ENCODE results near the gene FBXO8. TPM values are rescaled to one million over a fixed set of nuclear protein-coding genes. Genes with fewer than 3 reads are reported as not detected.
"Not testable (repeated sequence)": the region's sequence is repeated elsewhere in the genome, so short reads cannot be mapped to it uniquely, and the experiment has no call there.

Gene FBXO8
- total and polyA plus RNA-seq, 4 donors, result 15.6 to 48.0 (median 22.3) TPM

- TF ChIP-seq, protein P1, sequence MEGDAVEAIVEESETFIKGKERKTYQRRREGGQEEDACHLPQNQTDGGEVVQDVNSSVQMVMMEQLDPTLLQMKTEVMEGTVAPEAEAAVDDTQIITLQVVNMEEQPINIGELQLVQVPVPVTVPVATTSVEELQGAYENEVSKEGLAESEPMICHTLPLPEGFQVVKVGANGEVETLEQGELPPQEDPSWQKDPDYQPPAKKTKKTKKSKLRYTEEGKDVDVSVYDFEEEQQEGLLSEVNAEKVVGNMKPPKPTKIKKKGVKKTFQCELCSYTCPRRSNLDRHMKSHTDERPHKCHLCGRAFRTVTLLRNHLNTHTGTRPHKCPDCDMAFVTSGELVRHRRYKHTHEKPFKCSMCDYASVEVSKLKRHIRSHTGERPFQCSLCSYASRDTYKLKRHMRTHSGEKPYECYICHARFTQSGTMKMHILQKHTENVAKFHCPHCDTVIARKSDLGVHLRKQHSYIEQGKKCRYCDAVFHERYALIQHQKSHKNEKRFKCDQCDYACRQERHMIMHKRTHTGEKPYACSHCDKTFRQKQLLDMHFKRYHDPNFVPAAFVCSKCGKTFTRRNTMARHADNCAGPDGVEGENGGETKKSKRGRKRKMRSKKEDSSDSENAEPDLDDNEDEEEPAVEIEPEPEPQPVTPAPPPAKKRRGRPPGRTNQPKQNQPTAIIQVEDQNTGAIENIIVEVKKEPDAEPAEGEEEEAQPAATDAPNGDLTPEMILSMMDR (IDR thresholded peaks at IDR 0.05; ENCODE audit: control extremely low read depth, extremely low read depth), result no peak
- Histone ChIP-seq H3K9me3 (ENCODE audit: control insufficient read depth in 4 of 4, insufficient read depth in 3 of 4, low read length in 3 of 4) (no peaks in the 10 kb centered on the region), H3K9ac (ENCODE audit: insufficient read depth in 1 of 2, low read length in 2 of 2) (no peak overlapping the region), H3K36me3 (ENCODE audit: control insufficient read depth in 4 of 4, insufficient read depth in 4 of 4, low read length in 4 of 4) (peaks cover 0 to 16% (median 7%) of the 10 kb centered on the region in 4 donors), H3K27ac (ENCODE audit: low read depth in 1 of 2, low read length in 1 of 2) (no peak overlapping the region), H3K4me1 (ENCODE audit: control insufficient read depth in 5 of 5, insufficient read depth in 5 of 5, low read length in 5 of 5) (no peaks in the 10 kb centered on the region), H3K4me3 (no peak overlapping the region), H3K27me3 (ENCODE audit: control insufficient read depth in 3 of 3, insufficient read depth in 3 of 3, low read length in 2 of 3) (no peaks in the 10 kb centered on the region)
- no peak for DNase-seq
- no peak for ATAC-seq (ENCODE audit: insufficient read depth, low FRiP score)
- WGBS, 2 donors, result 97 to 100% methylated on average over 1 of the region's 1 CpG
These were observed 21.2 kb upstream of the FBXO8 start for GRCh38 chr4:174304664-174305063.

GRCh38 chr4:174303687-174304086 is 20.2 kb upstream of the FBXO8 start:
- DNase-seq, result no peak
- 96 to 99% methylated on average over 1 of the region's 1 CpG for WGBS, 2 donors
- TF ChIP-seq, protein P1 (IDR thresholded peaks at IDR 0.05; ENCODE audit: control extremely low read depth, extremely low read depth), result no peak
- Histone ChIP-seq H3K27me3 (ENCODE audit: control insufficient read depth in 3 of 3, insufficient read depth in 3 of 3, low read length in 2 of 3) (no peaks in the 10 kb centered on the region), H3K36me3 (ENCODE audit: control insufficient read depth in 4 of 4, insufficient read depth in 4 of 4, low read length in 4 of 4) (peaks cover 0 to 16% (median 5%) of the 10 kb centered on the region in 4 donors), H3K9me3 (ENCODE audit: control insufficient read depth in 4 of 4, insufficient read depth in 3 of 4, low read length in 3 of 4) (no peaks in the 10 kb centered on the region), H3K4me1 (ENCODE audit: control insufficient read depth in 5 of 5, insufficient read depth in 5 of 5, low read length in 5 of 5) (no peaks in the 10 kb centered on the region), H3K9ac (ENCODE audit: insufficient read depth in 1 of 2, low read length in 2 of 2) (no peak overlapping the region), H3K4me3 (no peak overlapping the region), H3K27ac (ENCODE audit: low read depth in 1 of 2, low read length in 1 of 2) (no peak overlapping the region)
- no peak for ATAC-seq (ENCODE audit: insufficient read depth, low FRiP score)

- not testable (repeated sequence) for ATAC-seq (ENCODE audit: insufficient read depth, low FRiP score); H3K27me3 ChIP-seq (ENCODE audit: control insufficient read depth in 3 of 3, insufficient read depth in 3 of 3, low read length in 2 of 3); H3K4me3 ChIP-seq; H3K27ac ChIP-seq (ENCODE audit: low read depth in 1 of 2, low read length in 1 of 2); H3K4me1 ChIP-seq (ENCODE audit: control insufficient read depth in 5 of 5, insufficient read depth in 5 of 5, low read length in 5 of 5); H3K9ac ChIP-seq (ENCODE audit: insufficient read depth in 1 of 2, low read length in 2 of 2); DNase-seq
- peaks cover 3 to 16% (median 5%) of the 10 kb centered on the region in 4 donors for H3K9me3 ChIP-seq (ENCODE audit: control insufficient read depth in 4 of 4, insufficient read depth in 3 of 4, low read length in 3 of 4)
- WGBS, 2 donors, result 97 to 98% methylated on average over 16 to 26 of the region's 27 CpGs
- H3K36me3 ChIP-seq (ENCODE audit: control insufficient read depth in 4 of 4, insufficient read depth in 4 of 4, low read length in 4 of 4), result peaks cover 3 to 16% (median 6%) of the 10 kb centered on the region in 4 donors
These were observed 11.7 kb upstream of the FBXO8 start for GRCh38 chr4:174295142-174295541.

GRCh38 chr4:174294641-174295040 is 11.2 kb upstream of the FBXO8 start:
- not testable (repeated sequence) for ATAC-seq (ENCODE audit: insufficient read depth, low FRiP score); H3K27me3 ChIP-seq (ENCODE audit: control insufficient read depth in 3 of 3, insufficient read depth in 3 of 3, low read length in 2 of 3); H3K9ac ChIP-seq (ENCODE audit: insufficient read depth in 1 of 2, low read length in 2 of 2); H3K4me3 ChIP-seq; H3K27ac ChIP-seq (ENCODE audit: low read depth in 1 of 2, low read length in 1 of 2); DNase-seq; H3K4me1 ChIP-seq (ENCODE audit: control insufficient read depth in 5 of 5, insufficient read depth in 5 of 5, low read length in 5 of 5)
- peaks cover 3 to 16% (median 6%) of the 10 kb centered on the region in 4 donors for H3K36me3 ChIP-seq (ENCODE audit: control insufficient read depth in 4 of 4, insufficient read depth in 4 of 4, low read length in 4 of 4)
- 97% methylated on average over 12 to 30 of the region's 30 CpGs for WGBS, 2 donors
- peaks cover 3 to 16% (median 5%) of the 10 kb centered on the region in 4 donors for H3K9me3 ChIP-seq (ENCODE audit: control insufficient read depth in 4 of 4, insufficient read depth in 3 of 4, low read length in 3 of 4)

Data from lung (tissue), 12 donors.